ENCODE measurements around the gene ANTKMT. TPM values are rescaled to one million over a fixed set of nuclear protein-coding genes. Genes with fewer than 3 reads are reported as not detected.

ANTKMT gene
- total RNA-seq, 1 experiment from 2014 or later, result 49.6 TPM

GRCh38 chr16:709566-710499 is 11.1 kb upstream of the ANTKMT start:
- Mint-ChIP-seq H3K4me3 (ENCODE audit: low read depth, unreplicated experiment) (no peak overlapping the region), H3K36me3 (ENCODE audit: insufficient read depth, unreplicated experiment) (peaks cover 17% of the 10 kb centered on the region), H3K27me3 (ENCODE audit: unreplicated experiment) (peaks cover 61% of the 10 kb centered on the region), H3K9me3 (ENCODE audit: low read depth, unreplicated experiment) (no peaks in the 10 kb centered on the region), H3K4me1 (ENCODE audit: low read depth, unreplicated experiment) (peaks cover 6% of the 10 kb centered on the region), H3K27ac (ENCODE audit: unreplicated experiment) (no peak overlapping the region)
- no peak for TF ChIP-seq CTCF (IDR thresholded peaks at IDR 0.05; ENCODE audit: unreplicated experiment)
- peak; percentile 65 for DNase-seq
- no TSS peak for BruUV-seq (replicated peaks)
- intact Hi-C loops (cut with micrococcal nuclease; ENCODE audit: unreplicated experiment), result loop anchor here (5.0 kb wide), 1 partner anchor 77 kb away; the partner anchor contains the start of genes CHTF18 and RPUSD1
- CTCF ChIA-PET, result interaction anchor here (0.6 kb wide), 1 partner anchor 478 kb away, joined by 4 read pairs; no protein-coding TSS in a partner anchor

GRCh38 chr16:710500-711075 is 10.4 kb upstream of the ANTKMT start:
- no peak overlapping the region for H3K4me3 Mint-ChIP-seq (ENCODE audit: low read depth, unreplicated experiment)
- CTCF ChIA-PET, result no interaction called here
- peaks cover 24% of the 10 kb centered on the region for H3K36me3 Mint-ChIP-seq (ENCODE audit: insufficient read depth, unreplicated experiment)
- intact Hi-C loops (cut with micrococcal nuclease; ENCODE audit: unreplicated experiment), result loop anchor here (5.0 kb wide), 1 partner anchor 77 kb away; the partner anchor contains the start of genes CHTF18 and RPUSD1
- no peaks in the 10 kb centered on the region for H3K9me3 Mint-ChIP-seq (ENCODE audit: low read depth, unreplicated experiment)
- H3K27ac Mint-ChIP-seq (ENCODE audit: unreplicated experiment), result no peak overlapping the region
- H3K4me1 Mint-ChIP-seq (ENCODE audit: low read depth, unreplicated experiment), result peaks cover 6% of the 10 kb centered on the region
- DNase-seq, result no peak
- no TSS peak for BruUV-seq (replicated peaks)
- no peak for TF ChIP-seq CTCF (IDR thresholded peaks at IDR 0.05; ENCODE audit: unreplicated experiment)
- peaks cover 59% of the 10 kb centered on the region for H3K27me3 Mint-ChIP-seq (ENCODE audit: unreplicated experiment)

GRCh38 chr16:711084-711483 is 9.9 kb upstream of the ANTKMT start:
- CTCF ChIA-PET, result no interaction called here
- Mint-ChIP-seq H3K36me3 (ENCODE audit: insufficient read depth, unreplicated experiment) (peaks cover 29% of the 10 kb centered on the region), H3K9me3 (ENCODE audit: low read depth, unreplicated experiment) (no peaks in the 10 kb centered on the region), H3K27me3 (ENCODE audit: unreplicated experiment) (peaks cover 57% of the 10 kb centered on the region), H3K27ac (ENCODE audit: unreplicated experiment) (no peak overlapping the region), H3K4me3 (ENCODE audit: low read depth, unreplicated experiment) (no peak overlapping the region), H3K4me1 (ENCODE audit: low read depth, unreplicated experiment) (peaks cover 7% of the 10 kb centered on the region)
- intact Hi-C loops (cut with micrococcal nuclease; ENCODE audit: unreplicated experiment), result loop anchor here (5.0 kb wide), 1 partner anchor 76 kb away; the partner anchor contains the start of genes CHTF18 and RPUSD1
- TF ChIP-seq CTCF (IDR thresholded peaks at IDR 0.05; ENCODE audit: unreplicated experiment), result no peak
- no TSS peak for BruUV-seq (replicated peaks)
- DNase-seq, result no peak

- H3K4me3 Mint-ChIP-seq (ENCODE audit: low read depth, unreplicated experiment), result no peak overlapping the region
- peak; percentile 97 for TF ChIP-seq CTCF (IDR thresholded peaks at IDR 0.05; ENCODE audit: unreplicated experiment)
- peak; percentile 94 for DNase-seq
- no peak overlapping the region for H3K27ac Mint-ChIP-seq (ENCODE audit: unreplicated experiment)
- H3K4me1 Mint-ChIP-seq (ENCODE audit: low read depth, unreplicated experiment), result peaks cover 14% of the 10 kb centered on the region
- intact Hi-C loops (cut with micrococcal nuclease; ENCODE audit: unreplicated experiment), result loop anchor here (5.0 kb wide), 1 partner anchor 76 kb away; the partner anchor contains the start of genes CHTF18 and RPUSD1
- H3K9me3 Mint-ChIP-seq (ENCODE audit: low read depth, unreplicated experiment), result no peaks in the 10 kb centered on the region
- H3K27me3 Mint-ChIP-seq (ENCODE audit: unreplicated experiment), result peaks cover 50% of the 10 kb centered on the region
- CTCF ChIA-PET, result interaction anchor here (0.9 to 1.4 kb wide), 9 partner anchors 10 to 346 kb away, joined by 3 to 9 read pairs (median 4); partner anchors contain the start of genes ANTKMT, CHTF18, CIAO3 and RPUSD1
- H3K36me3 Mint-ChIP-seq (ENCODE audit: insufficient read depth, unreplicated experiment), result peaks cover 35% of the 10 kb centered on the region
- no TSS peak for BruUV-seq (replicated peaks)
These were observed 9.2 kb upstream of the ANTKMT start for GRCh38 chr16:711548-712320.

Measured in Calu3 (cell line).